Measurements from ENCODE around the gene NPAS3. TPM values are rescaled to one million over a fixed set of nuclear protein-coding genes. Genes with fewer than 3 reads are reported as not detected.

Gene NPAS3
- total and polyA plus RNA-seq, 4 experiments from 2014 or later: not detected

DNA sequence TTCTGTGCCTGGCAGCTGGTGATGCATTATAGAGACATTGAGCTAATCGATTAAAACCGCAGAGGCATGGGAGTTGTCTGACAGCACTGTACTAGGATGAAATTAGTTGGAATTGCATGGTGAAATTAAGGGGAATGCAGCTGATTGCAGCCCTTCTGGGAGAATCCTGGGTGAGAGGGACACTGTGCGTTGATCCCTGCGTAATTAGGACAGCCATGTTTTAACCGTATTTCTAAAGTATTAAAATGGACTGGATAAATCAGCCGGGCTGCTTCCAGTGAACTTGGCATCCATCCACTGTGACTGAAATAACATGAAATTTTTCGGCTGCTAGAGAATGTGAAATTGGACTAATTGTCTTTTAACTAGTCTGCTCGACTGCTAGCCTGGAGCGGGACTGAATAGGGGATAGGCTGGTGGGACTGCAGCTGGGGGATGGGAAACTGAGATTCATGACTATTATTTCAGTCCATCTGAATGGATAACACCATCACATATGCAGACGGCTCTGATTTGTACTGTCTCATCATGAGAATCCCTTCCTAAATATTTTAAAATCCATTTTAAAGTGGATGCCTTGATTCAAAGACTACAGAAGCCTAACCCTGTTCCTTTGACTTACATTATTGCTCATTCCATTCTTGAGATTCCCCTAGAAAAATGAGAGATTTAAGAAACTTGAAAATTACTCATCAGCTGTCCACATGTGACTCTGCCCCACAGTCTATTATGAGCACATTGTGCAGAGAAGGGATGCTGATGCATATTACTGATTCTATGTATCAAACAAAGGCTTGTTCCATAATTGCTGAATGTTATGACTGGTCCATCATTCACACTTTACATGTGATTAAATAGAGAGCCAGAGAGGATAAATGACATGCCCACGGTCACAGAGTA lies 343.9 kb downstream of the NPAS3 start:
- H3K36me3 Mint-ChIP-seq: no peaks in the 10 kb centered on the region
- no peak for DNase-seq
- Histone ChIP-seq H3K4me3 (ENCODE audit: low read length in 2 of 2) (no peak overlapping the region), H3K9me3 (ENCODE audit: control insufficient read depth in 1 of 2, low read length in 2 of 2) (no peaks in the 10 kb centered on the region), H3K4me1 (ENCODE audit: insufficient read depth, low read length) (no peaks in the 10 kb centered on the region), H3K27ac (ENCODE audit: low read depth, low read length) (no peak overlapping the region), H3K27me3 (ENCODE audit: insufficient read depth, low read length) (no peaks in the 10 kb centered on the region), H3K36me3 (ENCODE audit: insufficient read depth, low read length) (no peaks in the 10 kb centered on the region)
- H3K9me3 Mint-ChIP-seq: peaks cover 0 to 2% (median 0%) of the 10 kb centered on the region in 8 donors
- ChIA-PET POLR2A (ENCODE audit: partially characterized antibody) (no interaction called here), CTCF (ENCODE audit: partially characterized antibody) (no interaction called here)
- no peaks in the 10 kb centered on the region for H3K4me1 Mint-ChIP-seq
- peaks cover 0 to 3% of the 10 kb centered on the region in 2 donors for H3K27me3 Mint-ChIP-seq
- no peak overlapping the region for H3K27ac Mint-ChIP-seq
- H3K4me3 Mint-ChIP-seq: no peak overlapping the region
- intact Hi-C loops (cut with micrococcal nuclease): no loop called here

DNA sequence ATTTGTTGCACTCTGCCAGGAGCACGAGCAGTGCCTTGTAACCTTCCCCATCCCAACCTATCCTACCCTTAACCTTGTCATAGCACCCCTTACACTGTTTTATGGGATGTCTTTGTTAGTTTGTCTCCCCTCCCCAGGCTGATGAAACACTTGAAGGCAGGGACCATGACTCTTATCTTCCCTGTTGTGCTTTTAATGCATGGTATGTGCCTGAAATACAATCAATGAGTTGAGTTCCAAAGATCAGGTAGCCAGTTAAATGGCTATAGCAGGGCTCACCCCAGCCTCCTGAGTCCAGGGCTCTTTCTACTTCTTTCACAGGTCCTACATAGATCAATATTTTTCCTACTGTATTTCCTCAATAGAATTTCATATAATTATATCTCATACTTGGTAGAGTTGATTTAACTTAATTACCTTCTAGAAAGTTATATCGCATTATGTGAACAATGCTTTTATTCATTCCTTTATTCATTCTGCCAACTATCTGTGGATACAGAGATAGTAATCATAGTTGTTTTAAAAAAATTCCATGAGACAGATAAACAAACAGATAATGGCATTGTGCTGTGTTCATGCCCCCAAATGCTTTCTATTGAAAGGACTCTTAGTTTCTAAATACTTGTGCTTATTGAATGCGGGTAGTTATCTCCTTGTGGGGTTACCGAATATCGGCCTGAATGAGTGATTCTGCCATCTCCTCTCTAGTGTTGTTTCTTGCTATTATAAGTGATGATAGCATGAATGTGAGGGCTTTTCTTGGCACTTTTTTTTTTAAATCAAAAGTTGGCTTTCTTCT lies 347.4 kb downstream of the NPAS3 start:
- H3K4me1 ChIP-seq (ENCODE audit: insufficient read depth, low read length): no peaks in the 10 kb centered on the region
- no peak overlapping the region for H3K4me3 ChIP-seq (ENCODE audit: low read length in 2 of 2)
- H3K27ac ChIP-seq (ENCODE audit: low read depth, low read length): no peak overlapping the region
- ChIA-PET POLR2A (ENCODE audit: partially characterized antibody) (no interaction called here), CTCF (ENCODE audit: partially characterized antibody) (no interaction called here)
- intact Hi-C loops (cut with micrococcal nuclease): no loop called here
- Mint-ChIP-seq H3K27ac (no peak overlapping the region), H3K4me1 (no peaks in the 10 kb centered on the region), H3K9me3 (peaks cover 0 to 3% (median 0%) of the 10 kb centered on the region in 8 donors), H3K27me3 (no peaks in the 10 kb centered on the region), H3K4me3 (no peak overlapping the region), H3K36me3 (no peaks in the 10 kb centered on the region)
- no peaks in the 10 kb centered on the region for H3K27me3 ChIP-seq (ENCODE audit: insufficient read depth, low read length)
- H3K36me3 ChIP-seq (ENCODE audit: insufficient read depth, low read length): no peaks in the 10 kb centered on the region
- no peak for DNase-seq
- no peaks in the 10 kb centered on the region for H3K9me3 ChIP-seq (ENCODE audit: control insufficient read depth in 1 of 2, low read length in 2 of 2)

GRCh38 chr14:33287189-33287588 lies 348.5 kb downstream of the NPAS3 start:
- no peaks in the 10 kb centered on the region for H3K9me3 ChIP-seq (ENCODE audit: control insufficient read depth in 1 of 2, low read length in 2 of 2)
- Mint-ChIP-seq H3K36me3 (no peaks in the 10 kb centered on the region), H3K9me3 (peaks cover 0 to 3% (median 0%) of the 10 kb centered on the region in 8 donors), H3K4me3 (no peak overlapping the region), H3K4me1 (no peaks in the 10 kb centered on the region), H3K27ac (no peak overlapping the region), H3K27me3 (no peaks in the 10 kb centered on the region)
- DNase-seq: no peak
- H3K4me1 ChIP-seq (ENCODE audit: insufficient read depth, low read length): no peaks in the 10 kb centered on the region
- no peak overlapping the region for H3K4me3 ChIP-seq (ENCODE audit: low read length in 2 of 2)
- no peaks in the 10 kb centered on the region for H3K36me3 ChIP-seq (ENCODE audit: insufficient read depth, low read length)
- intact Hi-C loops (cut with micrococcal nuclease): no loop called here
- POLR2A ChIA-PET (ENCODE audit: partially characterized antibody): no interaction called here
- H3K27me3 ChIP-seq (ENCODE audit: insufficient read depth, low read length): no peaks in the 10 kb centered on the region
- CTCF ChIA-PET (ENCODE audit: partially characterized antibody): no interaction called here
- H3K27ac ChIP-seq (ENCODE audit: low read depth, low read length): no peak overlapping the region

- no peaks in the 10 kb centered on the region for H3K4me1 ChIP-seq (ENCODE audit: insufficient read depth, low read length)
- no peak overlapping the region for H3K4me3 Mint-ChIP-seq
- no peak for DNase-seq
- no peaks in the 10 kb centered on the region for H3K4me1 Mint-ChIP-seq
- peaks cover 0 to 3% (median 0%) of the 10 kb centered on the region in 8 donors for H3K9me3 Mint-ChIP-seq
- ChIA-PET POLR2A (ENCODE audit: partially characterized antibody) (no interaction called here), CTCF (ENCODE audit: partially characterized antibody) (no interaction called here)
- no peaks in the 10 kb centered on the region for H3K27me3 Mint-ChIP-seq
- H3K27ac ChIP-seq (ENCODE audit: low read depth, low read length): no peak overlapping the region
- H3K9me3 ChIP-seq (ENCODE audit: control insufficient read depth in 1 of 2, low read length in 2 of 2): no peaks in the 10 kb centered on the region
- no peaks in the 10 kb centered on the region for H3K27me3 ChIP-seq (ENCODE audit: insufficient read depth, low read length)
- H3K36me3 Mint-ChIP-seq: no peaks in the 10 kb centered on the region
- intact Hi-C loops (cut with micrococcal nuclease): no loop called here
- no peak overlapping the region for H3K4me3 ChIP-seq (ENCODE audit: low read length in 2 of 2)
- H3K36me3 ChIP-seq (ENCODE audit: insufficient read depth, low read length): no peaks in the 10 kb centered on the region
- no peak overlapping the region for H3K27ac Mint-ChIP-seq
These were observed 352.0 kb downstream of the NPAS3 start for GRCh38 chr14:33290641-33291040.

GRCh38 chr14:33291529-33292104 lies 352.9 kb downstream of the NPAS3 start:
- intact Hi-C loops (cut with micrococcal nuclease): no loop called here
- Mint-ChIP-seq H3K9me3 (peaks cover 0 to 3% (median 0%) of the 10 kb centered on the region in 8 donors), H3K27me3 (no peaks in the 10 kb centered on the region), H3K36me3 (no peaks in the 10 kb centered on the region), H3K4me1 (no peaks in the 10 kb centered on the region), H3K27ac (no peak overlapping the region), H3K4me3 (no peak overlapping the region)
- CTCF ChIA-PET (ENCODE audit: partially characterized antibody): no interaction called here
- no peak overlapping the region for H3K27ac ChIP-seq (ENCODE audit: low read depth, low read length)
- H3K27me3 ChIP-seq (ENCODE audit: insufficient read depth, low read length): no peaks in the 10 kb centered on the region
- DNase-seq: no peak
- H3K4me1 ChIP-seq (ENCODE audit: insufficient read depth, low read length): no peaks in the 10 kb centered on the region
- no peak overlapping the region for H3K4me3 ChIP-seq (ENCODE audit: low read length in 2 of 2)
- POLR2A ChIA-PET (ENCODE audit: partially characterized antibody): no interaction called here
- H3K36me3 ChIP-seq (ENCODE audit: insufficient read depth, low read length): no peaks in the 10 kb centered on the region
- H3K9me3 ChIP-seq (ENCODE audit: control insufficient read depth in 1 of 2, low read length in 2 of 2): no peaks in the 10 kb centered on the region

DNA sequence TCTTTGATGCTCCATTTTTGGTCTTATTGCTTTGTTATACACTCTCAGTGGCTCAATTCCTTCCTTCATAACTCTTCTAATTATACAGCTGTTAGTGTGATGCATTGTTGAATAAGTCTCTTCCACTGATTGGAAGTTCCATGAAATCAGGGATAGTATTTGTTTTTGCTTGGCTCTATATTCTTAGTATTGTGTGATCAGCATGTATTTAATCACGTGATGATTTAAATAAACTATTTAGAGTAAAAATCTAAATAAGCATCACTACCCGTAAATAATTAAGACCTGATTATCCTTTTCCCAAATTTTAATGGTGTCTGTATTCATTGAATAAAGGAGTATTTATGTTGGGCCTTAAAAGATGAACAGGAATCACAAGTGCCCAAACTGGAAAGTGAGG lies 355.7 kb downstream of the NPAS3 start:
- no peaks in the 10 kb centered on the region for H3K27me3 Mint-ChIP-seq
- Histone ChIP-seq H3K36me3 (ENCODE audit: insufficient read depth, low read length) (no peaks in the 10 kb centered on the region), H3K4me1 (ENCODE audit: insufficient read depth, low read length) (no peaks in the 10 kb centered on the region), H3K27me3 (ENCODE audit: insufficient read depth, low read length) (no peaks in the 10 kb centered on the region), H3K9me3 (ENCODE audit: control insufficient read depth in 1 of 2, low read length in 2 of 2) (no peaks in the 10 kb centered on the region), H3K4me3 (ENCODE audit: low read length in 2 of 2) (no peak overlapping the region), H3K27ac (ENCODE audit: low read depth, low read length) (no peak overlapping the region)
- H3K9me3 Mint-ChIP-seq: peaks cover 0 to 3% (median 0%) of the 10 kb centered on the region in 8 donors
- H3K4me1 Mint-ChIP-seq: no peaks in the 10 kb centered on the region
- no peak overlapping the region for H3K4me3 Mint-ChIP-seq
- CTCF ChIA-PET (ENCODE audit: partially characterized antibody): no interaction called here
- DNase-seq: no peak
- no peak overlapping the region for H3K27ac Mint-ChIP-seq
- intact Hi-C loops (cut with micrococcal nuclease): no loop called here
- no peaks in the 10 kb centered on the region for H3K36me3 Mint-ChIP-seq
- POLR2A ChIA-PET (ENCODE audit: partially characterized antibody): no interaction called here

DNA sequence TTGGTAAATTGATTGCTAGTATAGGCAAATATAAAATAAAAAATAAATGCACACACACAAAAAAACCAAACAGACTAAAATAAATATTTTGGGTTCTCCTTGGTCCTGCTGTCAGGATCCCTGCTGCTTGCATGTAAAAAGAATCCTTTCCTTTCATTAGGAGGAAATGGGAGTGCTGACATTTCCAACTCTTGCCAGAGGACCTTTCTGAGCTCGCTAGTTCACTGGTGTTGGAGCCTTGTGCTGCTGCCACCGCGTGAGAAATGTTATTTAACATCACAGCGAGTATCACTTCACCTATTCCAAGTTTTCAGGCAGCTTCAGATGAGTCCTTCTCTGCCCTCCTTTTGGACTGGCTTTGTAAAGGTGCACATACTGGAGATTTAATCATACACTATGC lies 358.9 kb downstream of the NPAS3 start:
- H3K9me3 ChIP-seq (ENCODE audit: control insufficient read depth in 1 of 2, low read length in 2 of 2): no peaks in the 10 kb centered on the region
- no peaks in the 10 kb centered on the region for H3K4me1 Mint-ChIP-seq
- H3K27ac Mint-ChIP-seq: no peak overlapping the region
- ChIA-PET POLR2A (ENCODE audit: partially characterized antibody) (no interaction called here), CTCF (ENCODE audit: partially characterized antibody) (no interaction called here)
- peaks cover 0 to 2% of the 10 kb centered on the region in 2 donors for H3K27me3 Mint-ChIP-seq
- H3K4me3 ChIP-seq (ENCODE audit: low read length in 2 of 2): no peak overlapping the region
- intact Hi-C loops (cut with micrococcal nuclease): no loop called here
- H3K36me3 ChIP-seq (ENCODE audit: insufficient read depth, low read length): no peaks in the 10 kb centered on the region
- no peaks in the 10 kb centered on the region for H3K27me3 ChIP-seq (ENCODE audit: insufficient read depth, low read length)
- no peak overlapping the region for H3K27ac ChIP-seq (ENCODE audit: low read depth, low read length)
- no peaks in the 10 kb centered on the region for H3K4me1 ChIP-seq (ENCODE audit: insufficient read depth, low read length)
- H3K9me3 Mint-ChIP-seq: peaks cover 0 to 4% (median 0%) of the 10 kb centered on the region in 8 donors
- no peak for DNase-seq
- no peak overlapping the region for H3K4me3 Mint-ChIP-seq
- no peaks in the 10 kb centered on the region for H3K36me3 Mint-ChIP-seq

Measured in CD4-positive, alpha-beta memory T cell (primary cell).